AG09319 (cell line): ENCODE data around the gene SLC25A13.
A peak's percentile ranks its signal among the peaks of the same experiment; 100 is the strongest.

ENCODE experiments used
- DNase-seq: peaks from one replicate; pipeline ENCODE4 v3.0.0-alpha.2; 2010; ENCODE audit warnings: low read depth; ENCODE audit errors: extremely low read depth
- TF ChIP-seq, protein P1 (sequence below): IDR thresholded peaks from 2 replicates; pipeline ENCODE4 v1.5.1; 2011; ENCODE audit warnings: low read depth, mild to moderate bottlenecking, inconsistent platforms, low read length, moderate library complexity

Gene SLC25A13

GRCh38 chr7:96182424-96183158 is 139.3 kb downstream of the SLC25A13 start:
- DNase-seq: no peak
- TF ChIP-seq, protein P1, sequence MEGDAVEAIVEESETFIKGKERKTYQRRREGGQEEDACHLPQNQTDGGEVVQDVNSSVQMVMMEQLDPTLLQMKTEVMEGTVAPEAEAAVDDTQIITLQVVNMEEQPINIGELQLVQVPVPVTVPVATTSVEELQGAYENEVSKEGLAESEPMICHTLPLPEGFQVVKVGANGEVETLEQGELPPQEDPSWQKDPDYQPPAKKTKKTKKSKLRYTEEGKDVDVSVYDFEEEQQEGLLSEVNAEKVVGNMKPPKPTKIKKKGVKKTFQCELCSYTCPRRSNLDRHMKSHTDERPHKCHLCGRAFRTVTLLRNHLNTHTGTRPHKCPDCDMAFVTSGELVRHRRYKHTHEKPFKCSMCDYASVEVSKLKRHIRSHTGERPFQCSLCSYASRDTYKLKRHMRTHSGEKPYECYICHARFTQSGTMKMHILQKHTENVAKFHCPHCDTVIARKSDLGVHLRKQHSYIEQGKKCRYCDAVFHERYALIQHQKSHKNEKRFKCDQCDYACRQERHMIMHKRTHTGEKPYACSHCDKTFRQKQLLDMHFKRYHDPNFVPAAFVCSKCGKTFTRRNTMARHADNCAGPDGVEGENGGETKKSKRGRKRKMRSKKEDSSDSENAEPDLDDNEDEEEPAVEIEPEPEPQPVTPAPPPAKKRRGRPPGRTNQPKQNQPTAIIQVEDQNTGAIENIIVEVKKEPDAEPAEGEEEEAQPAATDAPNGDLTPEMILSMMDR: no peak

DNA sequence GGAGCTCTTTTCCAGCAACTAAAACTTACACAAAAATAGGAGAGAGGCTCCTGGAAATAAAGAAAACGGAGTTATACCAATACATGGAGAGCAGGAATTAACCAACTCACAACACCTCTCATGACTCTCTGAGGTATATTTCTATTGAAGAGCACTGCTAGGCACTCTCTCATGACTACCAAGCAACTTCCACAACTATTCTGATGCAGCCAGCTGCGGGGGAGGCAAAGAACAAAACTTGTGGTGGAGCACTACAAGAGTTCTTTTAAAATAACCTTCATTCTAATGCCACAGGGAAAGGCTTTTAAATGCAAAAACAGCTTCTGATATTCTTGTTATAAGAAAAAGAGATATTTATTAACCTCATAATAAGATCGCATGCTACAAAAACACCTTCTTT is 140.7 kb downstream of the SLC25A13 start:
- no peak for DNase-seq

GRCh38 chr7:96179837-96180236 is 142.1 kb downstream of the SLC25A13 start:
- no peak for DNase-seq
- TF ChIP-seq, protein P1: peak; percentile 10

More for the DNA sequence above, 140.7 kb downstream of the SLC25A13 start:
- TF ChIP-seq, protein P1: no peak

- DNase-seq: no peak
- TF ChIP-seq, protein P1: no peak
Observed at GRCh38 chr7:96179341-96179740, 142.6 kb downstream of the SLC25A13 start.

DNA sequence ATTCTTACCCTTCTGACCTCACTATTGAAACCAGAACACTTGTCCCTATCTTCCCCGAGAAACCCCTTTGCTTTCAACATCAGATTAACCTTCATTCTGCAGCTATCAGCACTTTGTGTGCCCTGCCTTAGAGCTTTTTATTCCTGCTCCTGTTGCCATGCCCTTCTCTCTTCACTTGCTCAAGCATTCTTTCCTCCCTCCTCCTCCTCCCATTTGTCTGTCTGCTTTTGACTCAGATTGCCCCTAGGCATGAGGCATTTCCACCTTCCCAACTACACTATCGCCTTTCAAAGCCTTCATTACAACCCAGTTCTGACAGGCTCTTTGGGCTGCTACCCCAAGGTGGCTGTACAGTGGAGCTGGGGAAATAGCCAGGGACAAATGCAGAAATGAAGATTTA is 143.3 kb downstream of the SLC25A13 start:
- TF ChIP-seq, protein P1: no peak
- no peak for DNase-seq

DNA sequence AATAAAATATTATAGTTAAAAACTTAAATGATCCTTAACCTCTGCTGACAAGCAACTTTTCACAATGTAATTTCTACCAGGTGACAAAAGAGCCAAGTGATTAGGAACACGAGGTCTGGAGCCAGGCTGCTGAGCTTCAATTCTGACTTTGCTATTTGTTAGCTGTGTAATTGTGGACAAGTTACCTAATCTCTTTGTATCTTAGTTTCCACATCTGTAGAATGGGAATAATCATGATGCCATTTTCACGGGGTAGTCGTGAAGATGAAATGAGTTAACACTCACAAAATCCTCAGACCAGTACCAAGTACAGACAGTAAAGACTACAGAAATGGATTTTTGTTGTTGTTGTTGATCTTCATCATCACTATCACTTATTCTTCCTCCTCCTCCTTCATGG is 144.5 kb downstream of the SLC25A13 start:
- TF ChIP-seq, protein P1: no peak
- no peak for DNase-seq

DNA sequence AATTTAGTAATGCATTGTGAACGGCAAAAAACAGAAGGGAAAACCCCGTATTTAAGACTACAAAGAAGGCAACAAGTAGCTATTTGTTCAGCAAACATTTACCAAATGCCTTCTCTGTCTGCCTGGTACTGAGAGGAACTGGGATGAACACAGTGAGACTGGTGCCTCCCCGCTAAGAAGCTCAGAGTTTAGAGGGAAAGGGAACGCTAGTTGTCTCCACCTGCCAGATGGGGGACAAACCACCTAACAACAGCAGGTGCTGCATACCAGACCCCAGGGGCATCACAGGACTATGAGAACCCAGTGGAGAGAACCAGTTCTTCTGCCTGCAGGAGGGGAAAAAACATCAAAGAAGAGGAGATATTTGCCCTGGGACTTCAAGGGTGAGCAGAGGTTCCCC is 147.1 kb downstream of the SLC25A13 start:
- DNase-seq: no peak
- TF ChIP-seq, protein P1: no peak
